ENCODE data around the gene KRTAP4-1. TPM values are rescaled to one million over a fixed set of nuclear protein-coding genes. Genes with fewer than 3 reads are reported as not detected.
"Not testable (repeated sequence)": the region's sequence is repeated elsewhere in the genome, so short reads cannot be mapped to it uniquely, and the experiment has no call there.

Gene KRTAP4-1
- polyA plus RNA-seq, 2 donors = not detected

- Histone ChIP-seq H3K27me3 (ENCODE audit: control insufficient read depth in 1 of 2, insufficient read depth in 2 of 2, low read length in 2 of 2) (peaks cover 0 to 3% of the 10 kb centered on the region in 2 donors), H3K9me3 (ENCODE audit: control insufficient read depth in 2 of 2, insufficient read depth in 1 of 2, low read depth in 1 of 2, low read length in 1 of 2) (no peaks in the 10 kb centered on the region), H3K36me3 (ENCODE audit: control insufficient read depth in 2 of 2, insufficient read depth in 2 of 2, low read length in 1 of 2) (no peaks in the 10 kb centered on the region), H3K4me1 (ENCODE audit: control insufficient read depth in 2 of 2, insufficient read depth in 2 of 2, low read length in 1 of 2) (no peaks in the 10 kb centered on the region), H3K27ac (ENCODE audit: low read depth in 2 of 2, low read length in 1 of 2) (no peak within 1 kb of the TSS), H3K4me3 (ENCODE audit: low read depth in 1 of 2, low read length in 2 of 2) (no peak within 1 kb of the TSS)
- WGBS, 2 donors = 90 to 96% methylated on average over 7 of the region's 7 CpGs
Observed at GRCh38 chr17:41177727-41178271, 6.9 kb downstream of the KRTAP4-1 start, which contains the start of gene KRTAP4-2. KRTAP4-2 (minus strand) TSS chr17:41178221; CDS start chr17:41178164, 57 bp downstream.

GRCh38 chr17:41176744-41177387, 7.8 kb downstream of the KRTAP4-1 start:
- H3K9me3 ChIP-seq (ENCODE audit: control insufficient read depth in 2 of 2, insufficient read depth in 1 of 2, low read depth in 1 of 2, low read length in 1 of 2) = no peaks in the 10 kb centered on the region
- WGBS, 2 donors = 80 to 83% methylated on average over 3 of the region's 3 CpGs
- no peak overlapping the region for H3K27ac ChIP-seq (ENCODE audit: low read depth in 2 of 2, low read length in 1 of 2)
- no peaks in the 10 kb centered on the region for H3K36me3 ChIP-seq (ENCODE audit: control insufficient read depth in 2 of 2, insufficient read depth in 2 of 2, low read length in 1 of 2)
- no peak overlapping the region for H3K4me3 ChIP-seq (ENCODE audit: low read depth in 1 of 2, low read length in 2 of 2)
- H3K4me1 ChIP-seq (ENCODE audit: control insufficient read depth in 2 of 2, insufficient read depth in 2 of 2, low read length in 1 of 2) = no peaks in the 10 kb centered on the region
- H3K27me3 ChIP-seq (ENCODE audit: control insufficient read depth in 1 of 2, insufficient read depth in 2 of 2, low read length in 2 of 2) = peaks cover 0 to 3% of the 10 kb centered on the region in 2 donors

- WGBS, 2 donors = 77 to 81% methylated on average over 2 of the region's 2 CpGs
- no peaks in the 10 kb centered on the region for H3K9me3 ChIP-seq (ENCODE audit: control insufficient read depth in 2 of 2, insufficient read depth in 1 of 2, low read depth in 1 of 2, low read length in 1 of 2)
Observed at GRCh38 chr17:41171886-41172285, 12.8 kb downstream of the KRTAP4-1 start.

GRCh38 chr17:41168121-41168520, 16.6 kb downstream of the KRTAP4-1 start, which contains the start of gene KRTAP4-3:
KRTAP4-3 (minus strand) TSS chr17:41168221; CDS start chr17:41168172, 49 bp downstream.
- Histone ChIP-seq H3K9me3 (ENCODE audit: control insufficient read depth in 2 of 2, insufficient read depth in 1 of 2, low read depth in 1 of 2, low read length in 1 of 2) (no peaks in the 10 kb centered on the region), H3K4me3 (ENCODE audit: low read depth in 1 of 2, low read length in 2 of 2) (no peak within 1 kb of the TSS), H3K27me3 (ENCODE audit: control insufficient read depth in 1 of 2, insufficient read depth in 2 of 2, low read length in 2 of 2) (no peaks in the 10 kb centered on the region), H3K4me1 (ENCODE audit: control insufficient read depth in 2 of 2, insufficient read depth in 2 of 2, low read length in 1 of 2) (no peaks in the 10 kb centered on the region), H3K27ac (ENCODE audit: low read depth in 2 of 2, low read length in 1 of 2) (no peak within 1 kb of the TSS), H3K36me3 (ENCODE audit: control insufficient read depth in 2 of 2, insufficient read depth in 2 of 2, low read length in 1 of 2) (no peaks in the 10 kb centered on the region)
- WGBS, 2 donors = 76 to 91% methylated on average over 1 of the region's 1 CpG

More at GRCh38 chr17:41171886-41172285, 12.8 kb downstream of the KRTAP4-1 start:
- no peaks in the 10 kb centered on the region for H3K36me3 ChIP-seq (ENCODE audit: control insufficient read depth in 2 of 2, insufficient read depth in 2 of 2, low read length in 1 of 2)
- no peaks in the 10 kb centered on the region for H3K4me1 ChIP-seq (ENCODE audit: control insufficient read depth in 2 of 2, insufficient read depth in 2 of 2, low read length in 1 of 2)
- no peak overlapping the region for H3K4me3 ChIP-seq (ENCODE audit: low read depth in 1 of 2, low read length in 2 of 2)
- H3K27ac ChIP-seq (ENCODE audit: low read depth in 2 of 2, low read length in 1 of 2) = no peak overlapping the region
- H3K27me3 ChIP-seq (ENCODE audit: control insufficient read depth in 1 of 2, insufficient read depth in 2 of 2, low read length in 2 of 2) = peaks cover 0 to 3% of the 10 kb centered on the region in 2 donors

- Histone ChIP-seq H3K4me1 (ENCODE audit: control insufficient read depth in 2 of 2, insufficient read depth in 2 of 2, low read length in 1 of 2) (no peaks in the 10 kb centered on the region), H3K4me3 (ENCODE audit: low read depth in 1 of 2, low read length in 2 of 2) (no peak overlapping the region), H3K36me3 (ENCODE audit: control insufficient read depth in 2 of 2, insufficient read depth in 2 of 2, low read length in 1 of 2) (no peaks in the 10 kb centered on the region), H3K27me3 (ENCODE audit: control insufficient read depth in 1 of 2, insufficient read depth in 2 of 2, low read length in 2 of 2) (no peaks in the 10 kb centered on the region), H3K27ac (ENCODE audit: low read depth in 2 of 2, low read length in 1 of 2) (no peak overlapping the region), H3K9me3 (ENCODE audit: control insufficient read depth in 2 of 2, insufficient read depth in 1 of 2, low read depth in 1 of 2, low read length in 1 of 2) (no peaks in the 10 kb centered on the region)
- WGBS, 2 donors = 79 to 85% methylated on average over 7 of the region's 7 CpGs
Observed at GRCh38 chr17:41167561-41167960, 17.1 kb downstream of the KRTAP4-1 start.

GRCh38 chr17:41163828-41164227, 20.9 kb downstream of the KRTAP4-1 start:
- Histone ChIP-seq H3K36me3 (ENCODE audit: control insufficient read depth in 2 of 2, insufficient read depth in 2 of 2, low read length in 1 of 2) (no peaks in the 10 kb centered on the region), H3K4me1 (ENCODE audit: control insufficient read depth in 2 of 2, insufficient read depth in 2 of 2, low read length in 1 of 2) (no peaks in the 10 kb centered on the region), H3K9me3 (ENCODE audit: control insufficient read depth in 2 of 2, insufficient read depth in 1 of 2, low read depth in 1 of 2, low read length in 1 of 2) (no peaks in the 10 kb centered on the region), H3K4me3 (ENCODE audit: low read depth in 1 of 2, low read length in 2 of 2) (no peak overlapping the region), H3K27ac (ENCODE audit: low read depth in 2 of 2, low read length in 1 of 2) (no peak overlapping the region), H3K27me3 (ENCODE audit: control insufficient read depth in 1 of 2, insufficient read depth in 2 of 2, low read length in 2 of 2) (no peaks in the 10 kb centered on the region)
- WGBS, 2 donors = 71 to 76% methylated on average over 7 of the region's 7 CpGs

GRCh38 chr17:41160648-41161047, 24.1 kb downstream of the KRTAP4-1 start, which contains the start of gene KRTAP4-4:
KRTAP4-4 (minus strand) TSS chr17:41160748; CDS start chr17:41160691, 57 bp downstream.
- no peak within 1 kb of the TSS for H3K4me3 ChIP-seq (ENCODE audit: low read depth in 1 of 2, low read length in 2 of 2)
- no peaks in the 10 kb centered on the region for H3K27me3 ChIP-seq (ENCODE audit: control insufficient read depth in 1 of 2, insufficient read depth in 2 of 2, low read length in 2 of 2)
- H3K36me3 ChIP-seq (ENCODE audit: control insufficient read depth in 2 of 2, insufficient read depth in 2 of 2, low read length in 1 of 2) = no peaks in the 10 kb centered on the region
- H3K9me3 ChIP-seq (ENCODE audit: control insufficient read depth in 2 of 2, insufficient read depth in 1 of 2, low read depth in 1 of 2, low read length in 1 of 2) = no peaks in the 10 kb centered on the region
- no peak within 1 kb of the TSS for H3K27ac ChIP-seq (ENCODE audit: low read depth in 2 of 2, low read length in 1 of 2)
- 94 to 98% methylated on average over 1 of the region's 1 CpG for WGBS, 2 donors
- H3K4me1 ChIP-seq (ENCODE audit: control insufficient read depth in 2 of 2, insufficient read depth in 2 of 2, low read length in 1 of 2) = no peaks in the 10 kb centered on the region

- 84 to 95% methylated on average over 3 of the region's 3 CpGs for WGBS, 2 donors
- H3K4me1 ChIP-seq (ENCODE audit: control insufficient read depth in 2 of 2, insufficient read depth in 2 of 2, low read length in 1 of 2); H3K27me3 ChIP-seq (ENCODE audit: control insufficient read depth in 1 of 2, insufficient read depth in 2 of 2, low read length in 2 of 2); H3K36me3 ChIP-seq (ENCODE audit: control insufficient read depth in 2 of 2, insufficient read depth in 2 of 2, low read length in 1 of 2); H3K27ac ChIP-seq (ENCODE audit: low read depth in 2 of 2, low read length in 1 of 2); H3K9me3 ChIP-seq (ENCODE audit: control insufficient read depth in 2 of 2, insufficient read depth in 1 of 2, low read depth in 1 of 2, low read length in 1 of 2); H3K4me3 ChIP-seq (ENCODE audit: low read depth in 1 of 2, low read length in 2 of 2): not testable (repeated sequence)
Observed at GRCh38 chr17:41160190-41160589, 24.5 kb downstream of the KRTAP4-1 start.

GRCh38 chr17:41153856-41154255, 30.9 kb downstream of the KRTAP4-1 start:
- Histone ChIP-seq H3K36me3 (ENCODE audit: control insufficient read depth in 2 of 2, insufficient read depth in 2 of 2, low read length in 1 of 2) (no peaks in the 10 kb centered on the region), H3K27me3 (ENCODE audit: control insufficient read depth in 1 of 2, insufficient read depth in 2 of 2, low read length in 2 of 2) (peaks cover 0 to 3% of the 10 kb centered on the region in 2 donors), H3K27ac (ENCODE audit: low read depth in 2 of 2, low read length in 1 of 2) (no peak overlapping the region), H3K9me3 (ENCODE audit: control insufficient read depth in 2 of 2, insufficient read depth in 1 of 2, low read depth in 1 of 2, low read length in 1 of 2) (no peaks in the 10 kb centered on the region), H3K4me3 (ENCODE audit: low read depth in 1 of 2, low read length in 2 of 2) (no peak overlapping the region), H3K4me1 (ENCODE audit: control insufficient read depth in 2 of 2, insufficient read depth in 2 of 2, low read length in 1 of 2) (no peaks in the 10 kb centered on the region)
- 42 to 47% methylated on average over 2 of the region's 2 CpGs for WGBS, 2 donors

GRCh38 chr17:41151525-41151924, 33.2 kb downstream of the KRTAP4-1 start:
- Histone ChIP-seq H3K36me3 (ENCODE audit: control insufficient read depth in 2 of 2, insufficient read depth in 2 of 2, low read length in 1 of 2) (no peaks in the 10 kb centered on the region), H3K9me3 (ENCODE audit: control insufficient read depth in 2 of 2, insufficient read depth in 1 of 2, low read depth in 1 of 2, low read length in 1 of 2) (no peaks in the 10 kb centered on the region), H3K27ac (ENCODE audit: low read depth in 2 of 2, low read length in 1 of 2) (no peak overlapping the region), H3K4me1 (ENCODE audit: control insufficient read depth in 2 of 2, insufficient read depth in 2 of 2, low read length in 1 of 2) (no peaks in the 10 kb centered on the region), H3K4me3 (ENCODE audit: low read depth in 1 of 2, low read length in 2 of 2) (no peak overlapping the region), H3K27me3 (ENCODE audit: control insufficient read depth in 1 of 2, insufficient read depth in 2 of 2, low read length in 2 of 2) (peaks cover 0 to 3% of the 10 kb centered on the region in 2 donors)
- 78 to 85% methylated on average over 2 of the region's 2 CpGs for WGBS, 2 donors

Data from esophagus (tissue), 2 donors.